Posterior cingulate gyrus (tissue), 11 donors: ENCODE data around the gene UPK3BL1.
"Not testable (repeated sequence)": the region's sequence is repeated elsewhere in the genome, so short reads cannot be mapped to it uniquely, and the experiment has no call there.

ENCODE experiments used
- DNase-seq, 10 donors: peaks; one replicate each; pipeline versions ENCODE4 v3.0.0 to v3.0.0-alpha.2; 2020 to 2021; ENCODE audit warnings: mixed read lengths in 3 of 10
- intact Hi-C: fragments of 100-400 bp; cut with DNase I; formaldehyde crosslinking; loops from one replicate; pipeline ENCODE4 v1.15.1; 2023

UPK3BL1 gene

GRCh38 chr7:102634299-102634698 is 8.3 kb downstream of the UPK3BL1 start:
- intact Hi-C loops, result not testable (repeated sequence)
- DNase-seq, result peak in 2 of 10 donors; percentile 18 to 24

- DNase-seq, intact Hi-C loops: not testable (repeated sequence)
Observed at GRCh38 chr7:102630622-102631021, 12.0 kb downstream of the UPK3BL1 start.

- intact Hi-C loops, DNase-seq: not testable (repeated sequence)
Observed at GRCh38 chr7:102627271-102627904, 15.2 kb downstream of the UPK3BL1 start.

- intact Hi-C loops, result not testable (repeated sequence)
- peak in 1 of 10 donors; percentile 29 for DNase-seq
Observed at GRCh38 chr7:102618122-102618521, 24.5 kb downstream of the UPK3BL1 start.

GRCh38 chr7:102616507-102617125 is 26.0 kb downstream of the UPK3BL1 start, which contains the start of gene RASA4:
TSS of gene RASA4 (minus strand) at chr7:102616756. CDS start at chr7:102616689, 67 bp downstream.
- intact Hi-C loops, result not testable (repeated sequence)
- peak in 7 of 10 donors; percentile 28 to 88 (median 65) for DNase-seq

- intact Hi-C loops, DNase-seq: not testable (repeated sequence)
Observed at GRCh38 chr7:102615930-102616329, 26.7 kb downstream of the UPK3BL1 start.

- DNase-seq, intact Hi-C loops: not testable (repeated sequence)
Observed at GRCh38 chr7:102614873-102615272, 27.7 kb downstream of the UPK3BL1 start.

- DNase-seq, result not testable (repeated sequence)
Observed at GRCh38 chr7:102614346-102614697, 28.3 kb downstream of the UPK3BL1 start.

GRCh38 chr7:102613575-102614345 is 28.8 kb downstream of the UPK3BL1 start:
- peak in 3 of 10 donors; percentile 8 to 32 (median 9) for DNase-seq
- intact Hi-C loops, result not testable (repeated sequence)

More at GRCh38 chr7:102614346-102614697, 28.3 kb downstream of the UPK3BL1 start:
- intact Hi-C loops, result not testable (repeated sequence)

GRCh38 chr7:102611675-102612325 is 30.8 kb downstream of the UPK3BL1 start:
- DNase-seq, result peak in 5 of 10 donors; percentile 15 to 75 (median 54)
- intact Hi-C loops, result not testable (repeated sequence)

- intact Hi-C loops, DNase-seq: not testable (repeated sequence)
Observed at GRCh38 chr7:102611013-102611674, 31.4 kb downstream of the UPK3BL1 start.

GRCh38 chr7:102610441-102610840 is 32.1 kb downstream of the UPK3BL1 start:
- intact Hi-C loops, result not testable (repeated sequence)
- peak in 2 of 10 donors; percentile 75 to 80 for DNase-seq

GRCh38 chr7:102609734-102610133 is 32.9 kb downstream of the UPK3BL1 start:
- DNase-seq, result peak in 2 of 10 donors; percentile 8 to 21
- intact Hi-C loops, result not testable (repeated sequence)

- DNase-seq, intact Hi-C loops: not testable (repeated sequence)
Observed at GRCh38 chr7:102606848-102607247, 35.7 kb downstream of the UPK3BL1 start.

- intact Hi-C loops, DNase-seq: not testable (repeated sequence)
Observed at GRCh38 chr7:102604431-102605145, 38.0 kb downstream of the UPK3BL1 start.

- DNase-seq, intact Hi-C loops: not testable (repeated sequence)
Observed at GRCh38 chr7:102602317-102602716, 40.3 kb downstream of the UPK3BL1 start.

GRCh38 chr7:102599699-102600098 is 42.9 kb downstream of the UPK3BL1 start:
- DNase-seq, intact Hi-C loops: not testable (repeated sequence)

GRCh38 chr7:102596036-102596435 is 46.6 kb downstream of the UPK3BL1 start:
- intact Hi-C loops, result not testable (repeated sequence)
- peak in 2 of 10 donors; percentile 11 to 22 for DNase-seq
